EH (cell line): ENCODE measurements around the gene KIF6.
A peak's percentile ranks its signal among the peaks of the same experiment; 100 is the strongest.
"Not testable (repeated sequence)": the region's sequence is repeated elsewhere in the genome, so short reads cannot be mapped to it uniquely, and the experiment has no call there.

Source experiments
- DNase-seq: peaks from one replicate; pipeline ENCODE4 v3.0.0-alpha.2; 2015; ENCODE audit warnings: low read depth

The KIF6 gene

GRCh38 chr6:39499053-39499452 lies 226.2 kb downstream of the KIF6 start:
- no peak for DNase-seq

- DNase-seq: no peak
Observed at GRCh38 chr6:39498096-39498495, 227.1 kb downstream of the KIF6 start.

- peak; percentile 72 for DNase-seq
Observed at GRCh38 chr6:39496915-39497314, 228.3 kb downstream of the KIF6 start.

GRCh38 chr6:39496456-39496855 lies 228.8 kb downstream of the KIF6 start:
- no peak for DNase-seq

GRCh38 chr6:39495640-39496039 lies 229.6 kb downstream of the KIF6 start:
- DNase-seq: no peak

- DNase-seq: no peak
Observed at GRCh38 chr6:39494998-39495397, 230.2 kb downstream of the KIF6 start.

- DNase-seq: no peak
Observed at GRCh38 chr6:39493777-39494176, 231.4 kb downstream of the KIF6 start.

GRCh38 chr6:39493174-39493573 lies 232.0 kb downstream of the KIF6 start:
- DNase-seq: peak; percentile 60

- DNase-seq: no peak
Observed at GRCh38 chr6:39490108-39490507, 235.1 kb downstream of the KIF6 start.

- DNase-seq: no peak
Observed at GRCh38 chr6:39488255-39488879, 236.8 kb downstream of the KIF6 start.

GRCh38 chr6:39484276-39484675 lies 240.9 kb downstream of the KIF6 start:
- no peak for DNase-seq

GRCh38 chr6:39479819-39480218 lies 245.4 kb downstream of the KIF6 start:
- not testable (repeated sequence) for DNase-seq

GRCh38 chr6:39476670-39477069 lies 248.5 kb downstream of the KIF6 start:
- no peak for DNase-seq

GRCh38 chr6:39476151-39476550 lies 249.1 kb downstream of the KIF6 start:
- peak; percentile 66 for DNase-seq

- no peak for DNase-seq
Observed at GRCh38 chr6:39471954-39472659, 253.1 kb downstream of the KIF6 start.

- no peak for DNase-seq
Observed at GRCh38 chr6:39470506-39470905, 254.7 kb downstream of the KIF6 start.

- DNase-seq: no peak
Observed at GRCh38 chr6:39468385-39468784, 256.8 kb downstream of the KIF6 start.

GRCh38 chr6:39466631-39467030 lies 258.6 kb downstream of the KIF6 start:
- DNase-seq: no peak

- no peak for DNase-seq
Observed at GRCh38 chr6:39465539-39465938, 259.7 kb downstream of the KIF6 start.

GRCh38 chr6:39464067-39464466 lies 261.1 kb downstream of the KIF6 start:
- no peak for DNase-seq

- no peak for DNase-seq
Observed at GRCh38 chr6:39453956-39454524, 271.2 kb downstream of the KIF6 start.

GRCh38 chr6:39453241-39453640 lies 272.0 kb downstream of the KIF6 start:
- DNase-seq: peak; percentile 69

- DNase-seq: peak; percentile 81
Observed at GRCh38 chr6:39452306-39453145, 272.7 kb downstream of the KIF6 start.
